Activated T-cell treated with anti-CD3 and anti-CD28 coated beads for 24 hours (primary cell): Measurements from ENCODE around the gene LSAMP.
"Not testable (repeated sequence)": the region's sequence is repeated elsewhere in the genome, so short reads cannot be mapped to it uniquely, and the experiment has no call there.

Experiments used
- DNase-seq: peaks from one replicate; pipeline ENCODE4 v3.0.0-alpha.2; 2020; ENCODE audit warnings: low read depth

Gene LSAMP

DNA sequence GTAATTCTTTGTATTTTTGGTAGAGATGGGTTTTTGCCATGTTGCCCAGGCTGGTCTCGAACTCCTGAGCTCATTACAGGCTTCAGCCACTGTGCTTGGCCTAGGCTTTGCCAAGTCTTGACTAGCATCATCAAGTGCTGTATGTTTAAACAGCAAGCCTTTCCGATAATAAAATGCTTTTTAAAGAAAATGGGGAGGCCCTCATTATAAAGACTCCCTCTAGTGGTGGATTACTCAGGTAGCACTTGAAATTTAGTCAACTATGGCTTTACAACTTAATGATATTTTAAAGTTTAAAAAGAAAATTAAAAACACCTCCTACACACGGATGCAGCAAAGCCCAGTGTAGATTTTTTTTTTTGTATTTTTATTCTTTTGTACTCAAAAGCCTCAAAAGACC, 608.3 kb downstream of the LSAMP start:
- no peak for DNase-seq

DNA sequence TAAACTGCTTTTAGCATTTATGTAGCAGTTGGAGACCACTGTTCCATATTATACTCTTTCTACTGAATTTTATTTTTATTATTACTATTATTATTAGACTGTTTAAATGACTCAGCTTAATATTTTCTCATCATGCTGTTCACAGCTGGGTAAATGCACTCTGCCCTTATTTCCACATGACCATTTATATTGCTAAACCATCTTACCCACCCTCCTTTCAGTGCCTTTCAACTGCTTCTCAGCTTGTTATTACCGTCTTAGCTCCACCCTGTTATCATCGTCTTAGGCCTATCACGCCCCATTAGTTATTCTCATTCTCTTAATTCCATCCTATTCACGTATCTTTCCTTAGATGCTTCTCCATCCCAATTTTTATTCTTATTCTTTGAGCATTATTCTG, 609.3 kb downstream of the LSAMP start:
- DNase-seq = no peak

DNA sequence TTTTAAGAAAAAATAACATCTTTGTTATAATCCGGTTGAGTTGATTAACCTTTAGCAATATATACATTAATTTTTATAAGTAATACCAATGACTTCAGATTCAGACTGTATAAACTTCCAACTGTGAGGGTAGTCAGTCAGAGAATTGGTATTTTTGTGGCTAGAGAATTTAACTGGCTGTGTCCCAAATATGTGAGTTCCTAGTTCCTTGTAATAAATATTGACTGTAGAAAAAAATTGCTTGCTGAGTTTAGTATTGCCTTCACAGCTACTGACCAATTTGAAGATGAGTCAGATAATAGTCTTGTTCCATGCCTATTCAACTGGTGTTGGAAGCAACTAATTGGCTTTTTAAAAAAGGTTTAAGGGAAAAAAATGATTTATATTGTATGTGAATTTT, 611.2 kb downstream of the LSAMP start:
- no peak for DNase-seq

DNA sequence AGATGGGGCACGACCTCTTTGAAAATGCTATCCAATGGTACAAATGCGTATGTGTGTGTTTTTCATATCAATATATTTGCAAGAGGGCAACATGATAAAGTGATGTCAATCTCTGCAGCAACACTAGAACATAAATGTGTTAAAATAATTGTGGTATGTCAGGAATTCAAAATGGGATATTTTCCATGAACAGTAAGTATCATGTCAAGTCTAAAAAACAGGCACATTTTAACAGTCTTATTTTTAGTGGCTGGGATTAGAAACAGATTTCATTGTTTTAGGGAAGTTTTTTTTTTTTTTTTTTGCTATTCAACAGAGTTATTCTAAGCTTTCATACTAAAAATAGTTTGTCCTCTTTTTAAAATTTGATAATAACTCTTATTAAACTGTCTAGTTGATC, 612.2 kb downstream of the LSAMP start:
- no peak for DNase-seq

DNA sequence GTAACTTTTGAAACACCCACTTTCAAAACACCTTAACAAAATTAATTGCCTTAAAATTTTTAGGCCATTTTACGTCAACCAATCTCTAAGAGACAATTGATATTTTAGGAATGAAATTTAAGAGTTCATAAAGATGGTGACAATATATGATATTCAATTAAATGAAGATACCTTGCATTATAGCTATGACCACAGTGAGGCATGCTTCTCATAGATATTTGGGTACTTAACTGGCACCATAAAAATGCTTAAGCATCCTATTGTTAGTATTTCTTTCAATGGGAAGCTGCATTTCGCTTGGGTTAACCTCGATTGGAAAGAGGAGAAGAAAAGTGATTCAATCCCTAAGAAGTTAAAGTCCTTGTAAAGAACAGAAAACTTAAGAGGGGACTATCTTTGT, 613.0 kb downstream of the LSAMP start:
- DNase-seq = no peak

DNA sequence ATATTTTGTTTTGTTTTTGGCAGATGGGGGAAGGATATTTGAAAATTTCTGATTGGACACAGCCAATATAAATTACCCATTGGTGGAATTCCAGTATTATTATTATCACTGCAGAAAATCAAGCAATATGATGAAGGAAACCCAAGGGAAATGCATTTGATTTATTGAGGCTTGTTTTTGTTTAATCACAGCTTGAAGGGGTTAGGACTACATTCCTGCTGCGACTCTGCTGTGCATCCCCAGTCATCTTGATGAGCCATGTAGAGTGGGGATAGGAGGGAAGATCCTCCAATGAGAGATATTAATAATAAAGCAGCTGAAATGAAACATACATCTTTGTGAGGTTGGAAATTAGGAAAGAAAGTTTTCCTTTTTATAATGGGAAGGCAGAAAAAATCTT, 613.4 kb downstream of the LSAMP start:
- no peak for DNase-seq

DNA sequence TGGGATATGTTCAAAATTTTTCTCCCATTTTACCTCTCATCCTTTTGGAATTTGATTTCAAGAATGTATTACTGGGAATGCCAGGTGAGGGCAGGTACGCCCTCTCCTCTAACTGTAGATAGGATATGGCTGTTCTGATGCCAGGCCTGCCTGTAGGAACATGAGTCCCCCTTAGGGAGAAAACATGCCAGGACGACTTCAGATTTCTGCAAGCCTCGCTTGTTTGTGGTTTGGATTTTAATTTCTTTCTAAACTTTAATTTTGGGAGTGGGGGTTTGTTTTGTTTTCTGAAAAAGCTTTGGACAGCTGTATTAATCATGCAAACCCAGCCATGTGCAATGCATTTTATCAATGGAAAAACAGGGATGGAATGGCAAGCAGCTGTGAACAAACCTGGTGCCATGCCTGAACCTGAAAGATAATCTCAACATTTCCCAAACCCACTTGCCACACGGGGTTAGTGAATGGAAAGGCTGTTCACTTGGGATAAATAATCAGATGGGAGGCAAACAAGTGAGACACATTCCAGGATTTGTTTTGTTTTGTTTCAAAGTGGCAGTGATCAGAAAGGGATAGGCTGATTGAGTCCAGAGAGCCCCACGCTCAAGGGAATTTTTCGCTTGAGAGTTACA, 614.4 kb downstream of the LSAMP start:
- no peak for DNase-seq

DNA sequence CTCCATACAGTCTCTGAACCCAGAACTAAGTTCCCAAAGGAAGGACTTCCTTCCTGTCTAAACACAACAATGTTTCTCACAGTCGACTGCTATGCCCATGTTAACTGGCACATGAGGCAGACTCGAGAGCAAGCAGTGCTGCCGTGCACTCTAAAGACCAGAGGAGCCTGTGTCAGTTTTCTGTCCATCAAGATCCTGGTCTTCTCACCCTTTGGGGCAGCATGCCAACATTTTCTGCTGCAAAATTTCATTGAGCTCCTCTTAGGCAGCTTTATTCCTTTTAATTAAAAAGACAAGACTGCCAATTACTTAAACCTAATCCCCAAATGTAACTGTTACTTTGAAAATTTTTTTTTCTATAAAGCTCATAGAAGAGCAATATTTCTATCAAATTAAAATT, 616.9 kb downstream of the LSAMP start:
- no peak for DNase-seq

DNA sequence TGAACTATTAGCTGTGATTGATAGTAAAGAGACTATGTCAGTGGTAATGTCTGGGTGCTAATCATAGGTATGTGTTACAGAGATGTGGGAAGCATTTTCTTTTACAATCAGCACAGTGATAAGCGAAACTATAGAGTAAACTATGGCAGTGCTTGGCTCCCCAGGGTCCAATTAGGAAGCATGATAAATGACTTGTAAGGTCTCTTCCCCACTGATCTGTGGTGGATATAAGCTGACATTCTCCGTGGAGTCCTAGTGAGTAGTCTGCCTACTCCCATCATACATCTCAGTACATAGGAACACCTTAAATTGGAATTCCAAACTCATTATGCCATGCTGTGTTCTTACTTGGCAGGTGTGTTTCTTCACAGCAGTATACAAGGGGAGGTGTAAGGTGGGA, 617.8 kb downstream of the LSAMP start:
- no peak for DNase-seq

DNA sequence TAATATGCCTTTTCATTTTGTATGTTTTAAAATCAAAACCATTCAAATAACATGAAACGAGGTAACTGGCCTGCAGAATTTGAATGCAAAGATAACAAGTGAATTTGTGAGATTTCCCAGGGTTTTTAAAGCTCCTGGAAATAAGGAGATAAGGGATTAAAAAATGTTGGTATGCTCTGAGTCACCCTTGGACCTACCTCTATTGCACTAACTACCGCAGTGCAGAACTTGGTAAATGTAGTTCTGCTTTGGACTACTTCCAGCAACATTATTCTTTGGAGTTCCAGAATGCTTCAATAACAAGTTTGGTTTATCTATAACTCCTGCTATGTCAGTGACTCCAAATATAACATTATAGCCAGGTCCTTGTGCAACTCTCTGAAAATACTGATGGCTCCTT, 620.2 kb downstream of the LSAMP start:
- DNase-seq = no peak

DNA sequence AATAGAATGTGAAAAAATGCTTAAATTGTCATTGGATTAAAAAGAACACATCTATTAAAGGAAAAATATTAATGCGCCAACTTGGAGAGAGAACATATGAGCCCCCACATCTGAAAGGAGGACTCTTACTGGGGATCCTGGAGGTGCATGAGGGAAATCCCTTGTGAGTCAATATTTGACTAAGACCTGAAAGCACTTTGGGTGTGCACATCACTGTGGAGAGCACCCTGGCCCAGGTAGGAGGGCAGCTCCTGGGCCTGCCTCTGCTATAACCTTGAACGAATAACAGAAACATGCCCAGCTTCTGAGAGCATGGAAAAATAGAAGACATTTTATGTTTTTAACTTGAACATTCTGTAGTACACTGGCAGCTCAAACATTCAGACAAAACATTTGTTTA, 622.2 kb downstream of the LSAMP start:
- no peak for DNase-seq

DNA sequence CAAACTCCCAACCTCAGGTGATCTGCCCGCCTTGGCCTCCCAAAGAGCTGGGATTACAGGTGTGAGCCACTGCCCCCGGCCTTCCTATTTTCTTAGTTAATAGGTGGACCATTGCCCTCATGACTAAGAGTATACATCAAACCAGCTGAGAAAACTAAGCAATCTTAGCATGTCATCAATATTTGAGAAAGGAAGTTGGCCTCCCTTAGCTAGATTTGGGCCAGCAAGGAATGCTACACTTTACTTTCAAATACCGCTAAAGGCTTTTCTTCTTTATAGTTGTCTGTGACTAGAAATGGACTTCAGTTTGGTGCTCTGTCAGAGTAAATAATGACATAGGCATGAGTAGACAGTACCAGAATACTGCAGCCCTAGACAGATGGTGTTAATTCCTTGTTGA, 622.7 kb downstream of the LSAMP start:
- DNase-seq = no peak

DNA sequence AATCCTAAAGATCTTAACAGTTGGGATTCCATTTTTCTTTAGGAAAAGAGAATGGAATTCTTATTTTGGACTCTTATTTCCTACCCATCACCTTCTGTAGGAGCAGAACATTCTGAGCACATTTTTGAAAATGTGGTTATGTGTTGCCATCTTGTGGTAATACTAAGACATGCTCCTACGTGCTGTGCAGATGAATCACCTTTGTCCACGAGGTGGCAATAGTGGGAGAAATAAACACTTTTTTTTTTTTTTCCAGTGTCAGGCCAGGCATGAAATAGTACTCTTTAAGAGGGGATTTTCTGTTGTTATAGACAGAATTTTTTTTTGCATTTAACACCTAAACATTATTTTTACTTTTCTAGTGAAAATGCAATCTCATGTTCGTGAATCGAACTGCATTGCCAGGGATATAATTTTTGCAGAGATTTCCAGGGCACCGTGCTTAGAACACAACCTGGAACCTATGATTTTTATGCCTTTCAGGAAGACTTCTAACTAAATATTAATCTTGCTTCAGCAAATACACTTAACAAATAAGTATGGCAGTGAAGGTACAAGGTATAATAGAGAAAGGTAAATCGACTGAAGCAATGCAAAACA, 625.4 kb downstream of the LSAMP start:
- DNase-seq = peak; percentile 52

DNA sequence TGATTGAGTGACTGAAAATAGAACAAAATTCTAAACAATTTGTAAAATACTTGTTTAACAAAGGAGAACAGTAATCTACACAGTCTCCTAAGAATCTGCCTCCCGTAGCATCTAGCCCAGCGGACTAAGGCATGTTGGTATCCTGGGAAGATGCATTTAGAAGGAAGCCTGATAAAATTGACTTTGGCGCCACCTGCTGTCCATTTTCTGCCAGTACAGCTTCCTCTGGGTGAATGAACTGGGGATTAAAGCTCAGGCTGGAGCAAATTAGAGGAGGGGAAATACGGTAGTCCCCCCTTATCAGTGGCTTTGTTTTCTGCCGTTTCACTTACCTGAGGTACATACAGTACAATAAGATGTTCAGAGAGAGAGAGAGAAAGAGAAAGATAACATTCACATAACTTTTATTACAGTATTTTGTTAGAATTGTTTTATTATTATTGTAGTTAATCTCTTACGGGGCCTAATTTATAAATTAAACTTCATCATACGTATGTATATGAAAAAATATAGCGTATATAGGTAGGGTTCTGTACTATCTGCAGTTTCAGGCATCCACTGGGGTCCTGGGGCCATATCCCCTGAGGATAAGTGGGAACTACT, 630.4 kb downstream of the LSAMP start:
- peak; percentile 55 for DNase-seq

DNA sequence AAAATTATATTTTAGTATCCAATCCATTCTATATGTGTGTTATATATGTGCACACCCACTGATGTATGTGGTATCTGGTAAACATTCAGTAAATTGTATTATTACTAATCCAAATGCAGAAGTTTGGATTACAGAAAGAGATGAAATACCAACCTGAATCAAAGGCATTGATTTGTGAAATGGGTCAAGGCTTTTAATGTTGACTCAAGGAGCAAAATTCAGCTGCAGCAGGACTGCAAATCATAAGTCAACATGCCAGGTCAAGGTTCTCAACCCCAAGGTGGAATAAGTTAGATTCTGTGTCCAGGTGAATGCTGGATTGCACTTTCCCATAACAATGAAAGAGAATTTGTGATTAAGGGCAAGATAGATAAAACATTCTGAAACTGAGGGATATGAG, 631.3 kb downstream of the LSAMP start:
- DNase-seq = no peak

DNA sequence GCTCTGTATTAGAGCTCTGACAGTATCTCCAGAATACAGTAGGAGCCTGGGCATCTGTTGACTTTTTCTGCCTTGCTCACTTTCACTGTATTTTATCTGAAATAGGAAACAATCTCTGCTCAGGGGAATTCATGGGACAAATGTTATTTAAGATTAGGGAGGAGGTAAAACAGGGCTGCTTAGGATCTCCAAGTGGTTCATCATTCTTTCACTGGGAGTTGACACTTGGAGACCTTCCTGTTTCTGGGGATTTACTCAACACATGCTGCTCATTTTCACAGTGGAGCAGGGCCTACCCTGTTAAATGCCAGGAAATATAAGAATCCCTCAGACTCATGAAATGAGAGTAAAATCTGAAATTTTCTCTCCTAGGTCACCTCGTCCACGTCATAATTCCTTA, 636.5 kb downstream of the LSAMP start:
- no peak for DNase-seq

DNA sequence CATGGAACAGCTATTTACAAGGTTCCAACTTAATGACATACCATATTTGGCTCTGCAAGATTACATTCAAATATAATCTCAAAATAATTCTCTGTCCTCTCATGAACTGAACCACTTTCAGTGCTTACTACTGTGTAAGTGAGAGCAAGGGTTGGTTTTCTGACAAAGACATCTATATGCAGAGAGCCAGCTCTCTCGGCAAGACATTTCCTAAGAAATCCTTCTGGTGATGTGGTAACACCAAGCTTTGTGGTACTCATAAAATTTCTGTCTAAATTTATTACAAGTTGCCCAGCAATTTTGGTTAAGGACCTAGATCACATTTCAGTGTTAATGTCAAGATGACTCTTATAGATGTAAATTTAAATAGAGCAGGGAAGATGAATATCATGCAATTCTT, 637.0 kb downstream of the LSAMP start:
- DNase-seq = no peak

DNA sequence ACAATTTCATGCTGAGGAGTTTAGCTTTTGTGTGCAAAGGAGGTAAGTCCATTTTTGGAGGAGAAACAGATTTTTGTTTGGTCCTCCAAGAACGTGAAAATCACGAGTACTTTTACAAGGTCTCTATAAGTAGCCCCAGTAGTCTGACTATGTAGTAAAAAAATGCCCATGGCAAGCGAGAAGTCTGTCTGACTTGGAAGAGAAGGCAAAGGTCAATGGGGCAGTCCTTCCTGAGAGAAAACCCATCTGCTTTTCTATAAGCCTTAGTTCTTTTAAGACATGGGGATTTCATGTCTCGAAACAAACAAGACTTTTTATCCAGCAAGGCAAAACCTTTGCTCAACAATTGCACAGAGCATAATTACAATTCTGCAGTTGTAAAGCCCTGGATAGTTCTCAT, 638.8 kb downstream of the LSAMP start:
- no peak for DNase-seq

DNA sequence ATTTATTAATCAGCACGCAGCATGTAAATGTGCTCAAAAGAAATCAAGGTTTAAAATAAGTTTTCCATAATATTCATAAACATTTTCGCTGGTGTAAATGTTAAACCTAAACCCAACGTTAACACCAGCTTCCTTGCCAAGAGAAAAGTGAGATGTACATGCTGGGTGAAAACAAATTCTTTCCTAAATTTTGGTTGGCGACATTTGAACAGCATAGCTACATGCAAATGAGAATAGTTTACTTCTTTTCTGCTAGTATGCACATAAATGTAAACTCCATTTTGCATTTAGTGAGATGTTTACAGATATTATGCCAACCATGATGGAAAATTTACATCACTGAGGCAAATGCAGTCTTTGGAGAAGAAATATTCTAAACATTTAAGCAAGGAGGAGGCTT, 639.8 kb downstream of the LSAMP start:
- DNase-seq = no peak

DNA sequence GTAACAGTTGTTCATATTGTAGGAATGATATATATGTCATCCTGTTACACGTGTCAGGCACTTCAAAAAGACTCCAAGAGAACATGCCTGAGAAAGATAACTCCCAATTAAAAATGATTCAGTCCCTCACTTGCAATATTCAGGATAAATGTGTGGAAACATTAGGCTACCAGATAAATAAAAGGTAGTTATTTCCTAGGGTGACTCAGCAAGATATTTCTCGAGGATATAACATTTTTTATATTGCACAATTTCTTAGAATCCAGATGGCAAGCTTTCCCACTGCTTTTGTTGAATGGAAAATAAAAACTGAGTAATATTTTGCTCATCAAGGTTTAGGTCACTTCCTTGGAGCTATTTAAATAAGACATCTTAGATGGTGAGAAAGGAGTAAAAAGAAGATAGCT, 640.6 kb downstream of the LSAMP start:
- DNase-seq = no peak

DNA sequence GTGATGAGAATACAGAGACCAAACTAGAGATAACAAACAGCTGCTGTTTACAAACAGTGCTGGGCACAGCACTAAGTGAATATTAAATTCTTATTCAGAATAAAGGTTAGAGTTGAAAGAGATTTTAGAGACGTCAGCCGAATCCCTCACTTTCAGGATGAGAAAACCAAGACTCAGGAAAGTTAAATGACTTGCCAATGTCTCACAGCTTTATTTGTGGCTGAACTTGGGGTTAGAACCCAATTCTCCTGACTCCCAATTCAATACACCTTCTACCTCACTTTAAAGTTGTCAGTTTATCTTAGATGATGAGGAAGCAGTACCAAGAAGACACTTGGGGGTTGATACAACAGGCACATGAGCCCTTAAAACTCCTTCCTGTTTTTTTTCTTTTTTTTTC, 641.1 kb downstream of the LSAMP start:
- DNase-seq = no peak

DNA sequence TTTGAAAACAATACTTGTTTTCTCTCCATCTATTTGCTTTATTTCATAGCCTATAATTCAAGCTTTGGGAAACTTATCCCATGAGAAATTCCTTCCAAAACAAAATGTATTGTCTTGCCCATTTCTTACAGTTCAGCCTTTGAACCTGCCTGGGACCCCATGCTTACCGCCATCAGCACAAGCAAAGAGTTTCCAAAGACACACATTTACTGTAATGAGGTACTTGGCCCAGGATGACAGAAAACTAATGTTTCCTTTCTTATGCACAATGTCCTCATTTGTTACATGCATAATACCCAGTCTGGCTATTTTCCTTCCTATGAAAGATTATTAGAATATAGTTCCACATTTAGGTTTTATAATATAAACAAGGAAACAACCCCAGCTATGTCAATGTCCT, 641.6 kb downstream of the LSAMP start:
- no peak for DNase-seq

DNA sequence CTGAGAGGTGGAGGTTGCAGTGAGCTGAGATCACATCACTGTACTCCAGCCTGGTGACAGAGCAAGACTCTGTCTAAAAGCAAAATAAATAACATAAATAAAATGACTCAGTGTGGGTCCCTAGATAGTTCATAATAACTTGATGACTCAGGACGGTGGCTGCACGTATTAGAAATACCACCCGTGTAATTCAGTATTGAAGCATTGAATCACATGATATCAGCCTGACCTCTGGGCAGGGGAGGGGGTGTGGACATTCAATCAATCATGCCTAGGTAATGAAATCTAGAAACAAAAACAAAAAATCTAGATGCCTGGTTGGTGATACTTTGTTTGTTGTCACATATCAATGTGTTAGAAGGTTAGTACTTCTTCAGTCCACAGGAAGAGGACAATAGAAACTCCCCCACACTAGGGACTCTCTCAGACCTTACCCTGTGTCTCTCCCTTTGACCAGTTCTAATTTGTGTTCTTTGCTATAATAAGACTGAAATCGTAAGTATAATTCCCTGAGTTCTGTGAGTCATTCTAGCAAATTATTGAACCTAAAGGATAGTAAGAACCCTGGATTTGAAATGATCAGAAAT, 644.7 kb downstream of the LSAMP start:
- no peak for DNase-seq

DNA sequence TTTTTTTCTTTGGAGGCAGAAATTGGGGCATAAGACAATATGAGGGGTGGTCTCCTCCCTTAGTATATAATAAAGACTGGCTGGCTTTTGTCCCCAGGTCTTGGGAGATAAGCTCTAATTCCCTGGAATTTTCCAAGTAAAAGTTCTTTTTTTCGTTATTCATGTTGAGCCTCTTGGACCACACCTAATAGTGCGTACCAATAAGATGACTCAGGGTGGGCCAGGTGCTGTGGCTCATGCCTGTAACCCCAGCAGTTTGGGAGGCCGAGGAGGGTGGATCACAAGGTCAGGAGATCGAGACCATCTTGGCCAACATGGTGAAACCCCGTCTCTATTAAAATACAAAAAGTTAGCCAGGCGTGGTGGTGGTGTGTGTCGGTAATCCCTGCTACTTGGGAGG, 645.2 kb downstream of the LSAMP start:
- DNase-seq = not testable (repeated sequence)
